IPS DF 4.7 (cell line): ENCODE data around the gene WWP2.

Experiments
- DNase-seq: peaks from one replicate; pipeline ENCODE4 v3.0.0-alpha.2; 2013; ENCODE audit warnings: low spot score; ENCODE audit errors: extremely low read depth

Gene WWP2

DNA sequence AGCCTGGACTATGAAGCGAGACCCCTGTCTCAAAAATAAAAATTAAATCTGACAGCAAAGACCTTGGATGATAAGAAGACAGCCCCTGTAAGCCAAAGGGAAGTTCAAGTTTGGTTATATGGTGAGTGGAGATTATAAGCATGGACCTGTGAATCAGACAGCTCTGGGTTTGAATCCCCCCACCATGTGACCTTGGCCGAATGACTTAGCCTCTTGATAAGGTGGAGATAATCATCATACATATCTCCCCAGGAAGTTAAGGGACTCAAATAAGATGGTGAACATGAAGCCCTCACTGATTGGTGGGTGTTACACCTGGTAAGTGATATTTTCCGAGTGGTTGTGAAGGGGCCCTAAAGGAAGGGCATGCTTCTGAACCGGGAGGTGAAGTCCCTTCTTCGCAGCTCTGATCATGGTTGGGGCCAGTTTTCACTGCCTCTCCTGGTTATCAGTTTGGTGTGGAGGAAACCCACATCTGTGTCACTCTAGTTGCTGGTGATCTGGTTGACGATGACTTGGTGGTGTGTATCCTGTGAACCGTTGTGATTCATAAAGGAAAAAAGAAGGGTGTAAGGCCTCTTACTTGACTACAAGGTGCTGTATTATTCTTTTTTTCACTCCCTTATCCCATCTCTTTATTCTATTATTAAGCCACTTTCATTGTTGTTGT, 127.3 kb downstream of the WWP2 start:
- DNase-seq, result no peak

DNA sequence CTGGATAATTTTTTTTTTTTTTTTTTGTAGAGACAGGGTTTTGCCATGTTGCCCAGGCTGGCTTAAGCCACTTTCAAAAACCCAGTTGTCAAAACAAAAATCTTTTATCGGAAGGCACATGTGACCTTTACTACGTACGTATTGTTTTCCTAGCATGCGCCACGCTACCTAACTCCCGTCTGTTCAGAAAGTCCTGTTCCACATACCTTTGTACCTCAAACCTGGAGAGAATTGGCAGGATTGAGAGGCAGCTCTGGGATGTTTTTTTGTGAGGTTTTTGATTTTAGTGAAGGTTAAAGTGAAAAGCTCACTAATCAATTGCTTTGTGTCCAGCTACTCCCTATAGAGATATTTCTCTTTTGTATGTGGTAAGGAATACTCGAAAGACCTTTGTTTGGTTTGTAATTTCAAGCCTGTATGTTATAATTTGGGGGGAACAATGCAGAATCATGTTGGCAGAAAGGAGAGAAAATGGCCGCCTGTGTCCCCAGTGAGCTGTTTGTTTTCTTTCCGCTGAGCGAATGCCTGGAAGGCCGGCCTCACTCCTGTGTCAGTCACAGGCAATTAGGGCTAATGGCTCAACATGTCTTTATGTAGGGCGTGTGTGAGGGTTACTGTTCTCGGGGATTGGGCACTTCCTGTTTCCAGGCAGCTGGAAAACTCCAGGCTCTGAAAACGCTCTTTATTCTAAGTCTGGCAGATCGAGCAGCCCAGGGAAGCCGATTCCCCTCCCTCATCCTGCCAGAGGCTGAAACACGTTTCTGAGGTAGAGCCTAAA, 128.2 kb downstream of the WWP2 start:
- peak; percentile 28 for DNase-seq

DNA sequence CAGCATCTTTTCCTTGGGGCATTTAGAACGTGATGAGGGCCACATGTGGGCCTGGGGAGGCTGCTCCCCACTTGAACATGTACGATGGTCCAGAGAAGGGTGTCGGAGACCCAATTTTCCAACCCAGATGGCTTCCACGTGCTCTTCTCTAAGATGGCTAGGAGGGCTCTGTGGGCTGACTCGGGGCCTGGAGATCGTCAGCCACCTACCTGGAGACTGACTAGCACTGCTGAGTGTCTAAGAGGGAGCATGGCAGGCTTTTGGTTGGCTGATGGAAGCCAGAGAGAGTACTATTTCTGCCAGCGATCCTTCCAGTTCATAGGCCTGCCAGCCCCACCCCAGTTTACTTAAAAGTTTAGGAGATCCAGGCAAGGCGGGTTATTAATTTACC, 128.8 kb downstream of the WWP2 start:
- DNase-seq, result no peak

DNA sequence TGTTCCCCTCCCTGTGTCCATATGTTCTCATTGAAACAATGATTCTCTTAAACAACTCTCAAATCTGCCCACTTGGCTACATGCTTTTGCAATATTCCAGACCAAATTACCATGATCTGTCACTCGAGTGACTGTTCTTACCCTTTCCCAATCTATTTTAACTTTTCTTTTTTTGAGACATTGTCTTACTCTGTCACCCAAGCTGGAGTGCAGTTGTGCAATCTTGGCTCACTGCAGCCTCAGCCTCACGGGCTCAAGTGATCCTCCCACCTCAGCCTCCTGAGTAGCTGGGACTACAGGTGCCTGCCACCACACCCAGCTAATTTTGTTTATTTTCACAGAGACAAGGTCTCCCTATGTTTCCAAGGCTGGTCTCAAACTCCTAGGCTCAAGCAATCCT, 130.2 kb downstream of the WWP2 start:
- DNase-seq, result no peak

DNA sequence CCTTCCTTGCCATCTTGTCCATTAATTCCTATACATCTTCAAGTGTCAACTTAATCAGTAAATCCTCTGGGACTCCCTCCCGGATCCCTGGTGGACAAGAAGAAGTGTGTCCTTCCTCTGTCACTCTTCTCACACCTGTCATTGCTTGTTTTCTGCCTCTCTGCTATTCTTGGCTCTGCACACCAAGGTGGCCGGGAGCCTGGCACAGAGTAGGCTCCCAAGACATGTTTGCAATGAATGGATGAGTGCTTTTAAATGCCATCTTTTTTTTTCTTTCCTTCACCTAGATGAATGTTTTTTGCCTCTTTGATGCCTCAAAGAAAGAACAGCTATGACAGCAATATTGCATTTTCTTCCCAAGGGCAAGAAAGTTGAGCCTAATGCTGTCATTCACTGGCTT, 131.0 kb downstream of the WWP2 start:
- no peak for DNase-seq

DNA sequence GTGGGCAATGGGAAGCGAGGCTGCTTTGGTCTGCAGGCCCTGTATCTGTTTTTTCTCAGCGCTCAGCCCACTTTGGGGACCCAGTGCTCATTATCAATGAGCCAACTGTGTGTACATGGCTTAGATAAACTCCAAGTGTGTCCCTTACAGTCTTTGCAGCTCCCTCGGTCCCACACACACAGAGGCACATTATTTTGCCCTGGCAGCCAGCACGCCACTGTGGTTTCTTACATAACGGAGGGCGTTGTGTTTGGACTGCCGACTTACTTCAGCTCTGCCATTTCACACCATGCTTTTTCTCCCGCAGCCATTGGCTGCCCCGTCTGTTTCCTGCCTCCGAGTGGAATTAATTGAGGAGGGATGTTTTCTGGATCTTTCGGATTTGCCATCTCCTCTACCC, 132.5 kb downstream of the WWP2 start:
- DNase-seq, result no peak

DNA sequence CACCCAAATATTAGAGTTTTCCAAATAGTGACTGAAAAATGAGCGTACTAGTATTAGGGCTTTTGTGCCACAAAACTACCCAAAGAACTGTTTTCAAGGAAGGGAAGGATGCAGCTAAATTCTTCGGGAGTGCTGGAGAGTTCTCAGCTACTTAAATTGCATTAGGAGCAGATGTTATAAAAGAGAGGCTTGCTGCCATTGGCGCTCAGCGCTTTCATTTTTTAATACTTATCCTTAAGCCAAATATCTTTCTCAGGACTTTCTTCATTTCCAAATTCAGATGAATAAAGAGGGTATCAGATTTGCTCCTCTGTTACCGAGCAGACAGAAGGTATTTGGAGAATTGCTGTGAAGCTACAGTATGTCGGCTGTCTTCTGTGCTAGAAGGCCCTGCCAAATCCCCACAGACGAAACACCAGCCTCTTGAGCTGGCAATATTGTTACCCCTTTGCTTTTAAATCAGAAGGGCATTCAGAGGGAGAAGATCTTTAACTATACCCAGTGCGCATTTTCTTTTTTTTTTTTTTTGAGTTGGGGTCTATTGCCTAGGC, 141.8 kb downstream of the WWP2 start:
- DNase-seq, result no peak

DNA sequence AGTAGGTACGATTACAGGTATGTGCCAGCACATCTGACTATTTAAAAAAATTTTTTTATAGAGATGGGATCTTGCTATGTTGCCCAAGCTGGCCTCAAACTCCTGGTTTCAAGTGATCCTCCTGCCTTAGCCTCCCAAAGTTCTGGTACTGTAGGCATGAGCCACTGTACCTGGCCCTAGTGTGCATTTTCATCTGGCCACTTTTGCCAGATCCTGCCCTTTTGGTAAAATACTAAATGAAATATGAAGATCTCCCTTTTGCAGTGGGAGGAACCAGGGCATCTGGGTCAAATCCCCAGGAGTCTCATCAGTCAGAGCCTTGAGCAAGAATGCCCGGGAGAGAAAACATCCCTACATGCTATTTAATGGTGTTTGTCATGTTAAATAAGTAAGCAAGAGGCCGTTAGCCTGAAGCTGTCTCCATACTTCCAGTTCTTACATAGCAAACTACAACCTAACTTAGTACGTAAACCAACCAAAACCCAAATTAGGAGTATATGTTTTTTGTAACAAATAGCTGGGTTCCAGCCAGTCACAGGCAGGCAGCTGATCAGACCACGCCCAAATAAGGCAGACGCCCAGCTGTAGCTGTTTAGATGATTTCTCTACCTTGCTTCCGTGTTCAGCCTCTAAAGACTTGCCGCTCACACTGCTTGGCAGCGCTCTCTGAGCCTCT, 142.5 kb downstream of the WWP2 start:
- DNase-seq, result no peak

DNA sequence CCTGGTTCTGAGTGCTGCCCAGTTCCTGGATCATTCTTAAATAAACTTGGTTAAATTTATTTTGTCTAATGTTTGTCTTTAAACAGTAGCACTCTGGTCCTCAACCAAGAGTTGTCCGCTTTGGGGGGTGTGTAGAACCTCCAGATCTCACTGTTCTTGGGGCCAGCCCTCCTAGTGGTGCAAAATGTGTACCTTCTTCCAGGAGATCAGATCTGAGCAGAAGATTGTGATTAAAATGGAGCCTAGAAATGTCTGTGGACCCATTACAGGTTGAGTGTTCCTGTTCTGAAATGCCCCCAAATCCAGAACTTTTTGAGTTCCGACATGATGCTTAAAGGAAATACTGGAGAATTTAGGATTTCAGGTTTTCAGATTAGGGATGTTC, 143.0 kb downstream of the WWP2 start:
- DNase-seq, result no peak

DNA sequence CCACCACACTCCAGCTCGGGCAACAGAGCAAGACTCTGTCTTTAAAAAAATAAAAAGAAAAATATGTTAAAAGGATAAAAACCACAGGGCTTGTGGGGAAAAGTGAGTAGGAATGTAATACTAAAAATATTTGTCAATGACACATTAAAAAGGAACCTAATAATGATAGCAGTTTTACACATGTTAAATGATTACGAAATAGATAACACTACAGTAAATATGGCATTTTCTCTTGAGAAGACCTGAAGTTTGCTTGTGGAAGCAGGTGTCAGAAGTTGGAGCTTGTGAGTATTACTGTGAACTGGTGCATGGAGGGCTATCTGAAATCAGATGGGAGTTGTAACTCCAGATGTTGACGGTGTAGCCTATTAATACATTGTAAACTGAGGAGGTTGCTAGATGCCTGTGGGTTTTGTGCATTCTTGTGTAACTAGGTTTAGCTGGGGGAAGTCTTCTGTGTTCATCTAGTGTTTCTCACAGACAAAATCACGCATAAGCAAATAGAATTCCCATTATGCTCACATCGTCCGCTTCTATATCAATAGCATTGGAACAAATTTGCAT, 144.8 kb downstream of the WWP2 start:
- no peak for DNase-seq

DNA sequence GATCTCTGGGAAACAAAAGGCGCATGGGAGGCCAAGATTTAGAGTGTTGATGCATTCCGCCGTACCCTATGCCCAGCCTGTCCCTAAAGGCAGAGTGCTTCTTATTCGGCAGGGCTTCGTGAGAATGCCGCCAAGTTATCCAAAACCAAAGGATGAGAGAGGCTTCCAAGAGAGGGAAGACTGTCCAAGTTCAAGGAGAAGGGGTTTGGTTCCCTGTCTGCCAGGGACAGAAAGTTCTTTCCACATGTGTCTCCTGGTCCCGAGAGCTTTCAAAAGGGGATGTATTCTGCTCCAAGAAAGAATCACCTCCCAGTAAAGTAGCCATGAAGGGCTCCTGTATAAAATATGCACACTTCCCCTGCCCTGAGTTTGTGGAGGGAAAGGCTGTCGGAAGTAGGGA, 146.9 kb downstream of the WWP2 start:
- no peak for DNase-seq

DNA sequence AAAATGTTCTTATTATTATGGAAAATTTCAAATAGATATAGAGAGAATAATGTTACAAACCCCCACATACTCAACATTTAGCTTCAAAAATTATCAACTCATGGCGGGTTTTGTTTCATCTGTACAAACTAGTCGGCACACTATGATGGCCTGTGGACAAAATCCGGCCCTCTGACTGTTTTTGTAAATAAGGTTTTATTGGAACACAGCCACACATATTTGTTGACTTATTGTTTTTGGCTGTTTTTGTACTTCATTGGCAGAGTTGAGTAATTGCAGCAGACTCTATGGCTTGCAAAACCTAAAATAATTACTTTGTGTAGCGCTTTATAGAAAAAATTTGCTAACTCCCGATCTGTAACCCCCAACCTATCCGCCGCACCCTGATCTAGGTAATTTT, 147.6 kb downstream of the WWP2 start:
- no peak for DNase-seq

DNA sequence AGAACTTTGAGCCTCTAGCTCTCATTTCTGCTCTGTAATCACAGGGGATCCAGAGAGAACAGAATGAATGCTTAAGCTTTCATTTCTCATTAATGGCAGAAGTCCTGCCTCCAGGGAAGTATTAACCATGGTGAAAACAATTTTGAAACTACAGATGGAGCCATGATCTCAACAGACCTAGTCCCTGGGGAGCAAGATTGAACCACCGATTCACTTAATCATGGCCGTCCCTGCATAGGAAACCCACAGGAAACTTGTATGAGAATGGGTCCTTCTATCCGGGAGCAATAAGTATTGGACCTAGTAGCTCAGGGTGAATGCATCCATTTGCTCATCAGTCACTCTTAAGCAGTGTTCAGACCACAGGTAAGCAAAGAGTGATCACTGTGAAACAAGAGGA, 148.8 kb downstream of the WWP2 start:
- no peak for DNase-seq

DNA sequence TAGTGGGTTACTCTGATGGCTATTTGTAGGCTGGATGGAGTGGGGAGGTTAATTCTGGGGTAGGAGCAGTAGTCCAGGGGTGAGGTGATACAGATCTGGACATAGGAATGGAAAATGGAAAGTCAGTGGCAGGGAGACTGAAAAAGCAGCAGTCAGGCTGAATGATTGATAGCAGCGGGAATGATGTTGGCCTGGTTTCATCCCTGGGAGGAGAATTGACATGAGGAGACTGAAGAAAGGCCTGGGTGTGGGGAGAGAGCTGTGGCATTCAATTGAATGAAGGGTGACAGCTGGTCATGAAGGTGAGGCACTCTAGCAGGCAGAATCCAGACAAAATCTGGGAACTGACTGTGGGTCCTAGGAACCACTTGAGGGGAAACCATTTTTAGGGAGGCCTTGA, 154.3 kb downstream of the WWP2 start:
- no peak for DNase-seq

DNA sequence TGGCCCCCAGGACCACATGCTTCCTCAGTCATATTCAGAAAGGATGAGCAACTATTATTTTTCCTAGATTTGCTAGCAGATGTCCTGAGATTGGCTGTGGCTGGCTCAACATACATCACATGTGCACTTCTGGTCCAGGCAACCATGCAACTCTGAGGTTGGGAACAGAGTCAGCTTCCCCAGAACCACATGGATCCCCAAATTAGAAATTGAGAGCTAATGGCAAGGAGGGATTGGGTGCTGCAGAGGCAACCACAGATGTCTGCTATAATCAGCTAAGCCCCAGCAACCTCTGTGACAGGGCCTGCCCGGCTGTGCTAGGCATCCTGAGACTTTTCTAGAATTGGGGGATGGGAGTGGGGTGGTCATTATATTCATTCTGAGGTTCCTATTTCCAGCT, 155.2 kb downstream of the WWP2 start:
- DNase-seq, result no peak

DNA sequence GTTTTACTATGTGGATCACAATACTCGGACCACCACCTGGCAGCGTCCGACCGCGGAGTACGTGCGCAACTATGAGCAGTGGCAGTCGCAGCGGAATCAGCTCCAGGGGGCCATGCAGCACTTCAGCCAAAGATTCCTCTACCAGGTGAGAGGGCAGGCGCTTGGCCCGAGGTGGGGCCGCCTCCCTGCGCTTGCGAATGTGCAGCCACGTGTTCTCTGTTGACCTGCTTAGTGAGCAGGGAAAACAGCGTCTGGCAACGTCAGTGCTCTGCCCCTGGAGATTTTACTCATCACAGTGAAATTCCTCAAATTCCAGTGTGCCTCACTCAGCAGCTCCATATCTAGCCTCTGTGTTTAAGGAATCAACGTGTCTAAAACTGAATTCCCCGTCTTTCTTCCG, 155.6 kb downstream of the WWP2 start:
- DNase-seq, result no peak

DNA sequence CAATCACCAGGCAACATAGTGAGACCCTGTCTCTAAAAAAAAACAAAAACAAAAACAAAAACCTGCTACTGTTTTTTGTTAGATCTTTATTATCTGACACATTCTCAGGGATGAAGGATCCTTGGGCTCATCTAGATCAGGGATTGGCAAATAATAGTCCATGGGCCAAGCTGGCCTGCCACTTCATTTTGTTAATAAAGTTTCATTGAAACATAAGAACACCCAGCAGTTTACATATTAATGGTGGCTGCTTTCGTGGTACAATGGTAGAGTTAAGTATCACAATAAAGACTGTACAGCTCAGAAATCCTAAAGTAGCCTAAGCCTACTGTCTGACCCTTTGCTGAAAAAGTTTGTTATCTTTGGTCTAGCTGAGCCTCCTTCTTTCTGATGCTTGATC, 156.1 kb downstream of the WWP2 start:
- no peak for DNase-seq

DNA sequence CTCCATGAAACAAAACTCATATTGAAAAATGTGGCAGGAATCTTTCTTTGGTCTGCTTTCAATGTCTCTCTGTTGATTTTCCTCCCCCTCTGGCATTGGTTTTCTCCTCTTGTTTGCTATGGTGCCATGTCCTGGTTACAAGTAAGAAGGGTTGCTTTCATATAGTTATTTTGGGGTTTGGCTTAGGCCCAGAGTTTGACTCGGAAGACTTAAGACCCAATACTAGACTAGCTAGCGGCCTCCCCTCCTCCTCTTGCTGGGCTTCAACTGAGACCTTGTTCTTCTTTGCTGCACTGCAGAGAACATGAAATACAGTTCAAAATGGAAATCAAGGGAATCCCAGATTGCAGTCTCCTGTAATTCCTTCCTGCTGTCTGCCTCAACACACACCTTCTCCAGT, 159.0 kb downstream of the WWP2 start:
- no peak for DNase-seq

DNA sequence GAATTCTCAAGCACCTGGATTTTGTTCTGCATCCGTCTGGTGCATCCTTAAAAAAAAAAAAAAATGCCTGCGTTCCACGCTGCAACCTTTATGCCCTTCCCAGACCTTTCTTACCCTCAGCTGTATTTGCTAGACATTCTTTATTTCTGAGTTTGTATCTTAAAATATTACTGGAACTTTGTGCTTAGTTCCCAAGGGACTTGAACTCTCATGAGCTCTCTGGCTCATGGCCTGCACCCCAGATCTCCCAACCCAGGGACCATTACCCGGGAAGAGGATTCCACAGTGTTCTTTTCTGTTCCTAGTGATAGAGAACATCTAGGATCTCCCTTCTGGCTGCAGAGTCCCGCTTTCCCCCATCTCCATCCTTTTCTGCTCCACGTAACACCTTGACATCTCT, 160.1 kb downstream of the WWP2 start:
- DNase-seq, result no peak

DNA sequence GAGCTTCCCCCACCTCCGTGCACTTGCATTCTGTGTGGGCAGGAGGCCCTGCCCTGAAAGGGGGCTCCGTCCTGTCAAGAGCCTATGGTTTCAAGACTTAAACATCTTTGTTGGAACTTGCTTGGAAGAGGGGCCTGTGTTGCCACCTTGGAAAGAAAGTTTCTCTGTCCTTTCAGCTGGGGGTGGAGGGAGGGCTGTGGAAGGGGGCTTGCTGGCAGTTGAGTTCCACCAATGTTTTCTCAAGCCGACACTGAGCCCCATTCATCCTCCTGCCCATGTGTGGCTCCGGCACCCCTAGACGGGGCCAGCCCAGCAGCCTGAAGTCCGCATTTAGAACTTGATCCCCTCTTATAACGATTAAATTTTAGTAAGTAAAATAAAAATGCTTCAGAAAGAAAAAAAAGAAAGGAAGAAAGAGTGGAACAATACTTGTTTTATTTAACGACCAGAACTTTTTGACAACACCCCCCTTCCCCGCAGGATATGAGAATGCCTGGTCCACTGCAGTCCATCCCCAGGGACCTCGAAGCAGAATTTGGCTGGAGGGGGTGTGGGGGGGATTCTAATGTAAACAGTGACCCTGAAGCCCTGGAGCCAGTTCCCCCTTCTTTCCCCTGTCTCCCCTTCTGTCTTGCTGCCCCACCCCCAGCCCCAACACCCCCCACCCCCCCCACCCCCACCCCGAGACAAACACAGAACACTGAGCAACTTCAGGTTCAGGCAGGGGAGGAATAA, 162.1 kb downstream of the WWP2 start:
- DNase-seq, result no peak

DNA sequence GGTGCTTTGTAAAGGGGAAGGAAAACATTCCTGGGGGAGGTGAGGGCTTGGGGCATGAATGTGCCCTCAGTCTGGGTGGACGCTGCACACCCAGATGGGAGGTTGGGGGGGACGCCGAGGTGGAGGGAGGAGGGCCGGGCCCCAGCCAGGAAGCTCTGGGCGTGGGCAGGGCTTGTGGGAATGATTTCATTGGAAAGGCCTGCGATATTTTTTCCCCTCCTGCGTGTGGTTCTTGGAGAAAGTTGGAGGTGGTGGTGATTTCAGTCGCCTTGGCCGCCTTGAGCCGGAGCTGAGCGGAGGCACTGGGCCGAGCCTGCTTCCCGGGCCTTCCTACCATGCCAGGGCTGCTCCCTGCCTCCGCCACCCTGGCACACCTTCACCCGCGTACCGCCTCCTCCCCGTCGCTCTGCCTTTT, 162.7 kb downstream of the WWP2 start:
- no peak for DNase-seq
